Measurements from ENCODE around the gene RNF25. TPM values are rescaled to one million over a fixed set of nuclear protein-coding genes. Genes with fewer than 3 reads are reported as not detected.

Gene RNF25
- polyA plus RNA-seq, 3 donors, result 10.7 to 20.3 (median 12.9) TPM

- Histone ChIP-seq H3K27ac (ENCODE audit: low read depth in 1 of 2, low read length in 2 of 2) (no peak overlapping the region), H3K4me2 (replicated peaks; ENCODE audit: extremely low read depth, low read length, poor library complexity, severe bottlenecking) (no peak overlapping the region), H3K4me1 (ENCODE audit: control insufficient read depth in 1 of 2, insufficient read depth in 2 of 2, low read length in 2 of 2) (peaks cover 0 to 4% of the 10 kb centered on the region in 2 donors), H4K20me1 (ENCODE audit: insufficient read depth, low read length) (no peaks in the 10 kb centered on the region), H3K27me3 (ENCODE audit: control insufficient read depth in 2 of 2, insufficient read depth in 2 of 2, low read length in 2 of 2) (no peaks in the 10 kb centered on the region), H3K9me3 (replicated peaks in 1 of 2; ENCODE audit: control insufficient read depth in 1 of 2, insufficient read depth in 1 of 2, low read length in 2 of 2) (no peaks in the 10 kb centered on the region), H3K36me3 (replicated peaks in 1 of 2; ENCODE audit: control insufficient read depth in 1 of 2, insufficient read depth in 2 of 2, low read length in 2 of 2) (peaks cover 67 to 75% of the 10 kb centered on the region in 2 donors), H3K4me3 (replicated peaks in 1 of 3; ENCODE audit: low read depth in 2 of 3, low read length in 3 of 3) (no peak overlapping the region), H2AFZ (ENCODE audit: insufficient read depth, low read depth, low read length, poor library complexity, severe bottlenecking) (no peak overlapping the region), H3K9ac (ENCODE audit: insufficient read depth, low read length, poor library complexity, severe bottlenecking) (no peak overlapping the region), H3K79me2 (ENCODE audit: insufficient read depth, low read length) (no peaks in the 10 kb centered on the region)
- Mint-ChIP-seq H3K27ac (no peak overlapping the region), H3K27me3 (ENCODE audit: low read depth in 3 of 3) (peaks cover 0 to 1% (median 0%) of the 10 kb centered on the region in 3 donors), H3K4me3 (no peak overlapping the region), H3K36me3 (peaks cover 69 to 75% of the 10 kb centered on the region in 2 donors), H3K9me3 (no peaks in the 10 kb centered on the region), H3K4me1 (peaks cover 5% of the 10 kb centered on the region)
- intact Hi-C loops (cut with micrococcal nuclease), result no loop called here
- no peak for DNase-seq
- WGBS (ENCODE audit: insufficient coverage), result 96% methylated on average over 5 of the region's 5 CpGs
- no peak for TF ChIP-seq CTCF (IDR thresholded peaks at IDR 0.05)
Observed at GRCh38 chr2:218635719-218636118, 36.1 kb downstream of the RNF25 start.

- no peak overlapping the region for H2AFZ ChIP-seq (ENCODE audit: insufficient read depth, low read depth, low read length, poor library complexity, severe bottlenecking)
- H3K4me3 Mint-ChIP-seq, result no peak overlapping the region
- no peak for TF ChIP-seq CTCF (IDR thresholded peaks at IDR 0.05)
- H3K27ac ChIP-seq (ENCODE audit: low read depth in 1 of 2, low read length in 2 of 2), result no peak overlapping the region
- peak overlapping the region in 1 of 7 donors; percentile 16 for H3K27ac Mint-ChIP-seq
- no peak for DNase-seq
- peaks cover 31 to 36% of the 10 kb centered on the region in 2 donors for H3K36me3 ChIP-seq (replicated peaks in 1 of 2; ENCODE audit: control insufficient read depth in 1 of 2, insufficient read depth in 2 of 2, low read length in 2 of 2)
- no peak overlapping the region for H3K4me3 ChIP-seq (replicated peaks in 1 of 3; ENCODE audit: low read depth in 2 of 3, low read length in 3 of 3)
- H3K27me3 ChIP-seq (ENCODE audit: control insufficient read depth in 2 of 2, insufficient read depth in 2 of 2, low read length in 2 of 2), result no peaks in the 10 kb centered on the region
- no peaks in the 10 kb centered on the region for H3K9me3 Mint-ChIP-seq
- no peaks in the 10 kb centered on the region for H3K79me2 ChIP-seq (ENCODE audit: insufficient read depth, low read length)
- H3K4me1 ChIP-seq (ENCODE audit: control insufficient read depth in 1 of 2, insufficient read depth in 2 of 2, low read length in 2 of 2), result peaks cover 0 to 4% of the 10 kb centered on the region in 2 donors
- H3K27me3 Mint-ChIP-seq (ENCODE audit: low read depth in 3 of 3), result peaks cover 0 to 1% (median 0%) of the 10 kb centered on the region in 3 donors
- H3K4me1 Mint-ChIP-seq, result peaks cover 5% of the 10 kb centered on the region
- 100% methylated on average over 1 of the region's 4 CpGs for WGBS (ENCODE audit: insufficient coverage)
- no peak overlapping the region for H3K9ac ChIP-seq (ENCODE audit: insufficient read depth, low read length, poor library complexity, severe bottlenecking)
- intact Hi-C loops (cut with micrococcal nuclease), result no loop called here
- no peaks in the 10 kb centered on the region for H4K20me1 ChIP-seq (ENCODE audit: insufficient read depth, low read length)
- no peaks in the 10 kb centered on the region for H3K9me3 ChIP-seq (replicated peaks in 1 of 2; ENCODE audit: control insufficient read depth in 1 of 2, insufficient read depth in 1 of 2, low read length in 2 of 2)
- H3K4me2 ChIP-seq (replicated peaks; ENCODE audit: extremely low read depth, low read length, poor library complexity, severe bottlenecking), result no peak overlapping the region
- peaks cover 34 to 37% of the 10 kb centered on the region in 2 donors for H3K36me3 Mint-ChIP-seq
Observed at GRCh38 chr2:218631837-218632236, 40.0 kb downstream of the RNF25 start.

Data from CD14-positive monocyte (primary cell).